Measurements from ENCODE around the gene CEP43.

The CEP43 gene

GRCh38 chr6:166996406-166996805 lies 2.8 kb upstream of the CEP43 start:
- no peak overlapping the region for H3K4me3 ChIP-seq (ENCODE audit: control insufficient read depth, low read depth, low read length)
- peak; percentile 31 for DNase-seq (ENCODE audit: low read depth)
- TF ChIP-seq CTCF (conservative IDR thresholded peaks at IDR 0.05; ENCODE audit: control insufficient read depth, insufficient read depth, low read depth, low read length), result no peak

- no peak for DNase-seq (ENCODE audit: low read depth)
- H3K4me3 ChIP-seq (ENCODE audit: control insufficient read depth, low read depth, low read length), result peak overlapping the region; percentile 80
- no peak for TF ChIP-seq CTCF (conservative IDR thresholded peaks at IDR 0.05; ENCODE audit: control insufficient read depth, insufficient read depth, low read depth, low read length)
These were observed 1.8 kb upstream of the CEP43 start for GRCh38 chr6:166997348-166997747.

GRCh38 chr6:166997768-166998255 lies 1.4 kb upstream of the CEP43 start:
- H3K4me3 ChIP-seq (ENCODE audit: control insufficient read depth, low read depth, low read length), result peak overlapping the region; percentile 80
- peak; percentile 75 for DNase-seq (ENCODE audit: low read depth)
- TF ChIP-seq CTCF (conservative IDR thresholded peaks at IDR 0.05; ENCODE audit: control insufficient read depth, insufficient read depth, low read depth, low read length), result peak; percentile 55

- no peak for TF ChIP-seq CTCF (conservative IDR thresholded peaks at IDR 0.05; ENCODE audit: control insufficient read depth, insufficient read depth, low read depth, low read length)
- DNase-seq (ENCODE audit: low read depth), result no peak
These were observed 697 bp upstream of the CEP43 start for GRCh38 chr6:166998256-166999144.

GRCh38 chr6:166999884-167000253 lies 672 bp downstream of the CEP43 start:
- TF ChIP-seq CTCF (conservative IDR thresholded peaks at IDR 0.05; ENCODE audit: control insufficient read depth, insufficient read depth, low read depth, low read length), result no peak
- peak overlapping the region; percentile 78 for H3K4me3 ChIP-seq (ENCODE audit: control insufficient read depth, low read depth, low read length)
- DNase-seq (ENCODE audit: low read depth), result no peak

More at GRCh38 chr6:166998256-166999144, 697 bp upstream of the CEP43 start:
- peak overlapping the region; percentile 80 for H3K4me3 ChIP-seq (ENCODE audit: control insufficient read depth, low read depth, low read length)

- H3K4me3 ChIP-seq (ENCODE audit: control insufficient read depth, low read depth, low read length), result no peak overlapping the region
- no peak for TF ChIP-seq CTCF (conservative IDR thresholded peaks at IDR 0.05; ENCODE audit: control insufficient read depth, insufficient read depth, low read depth, low read length)
- DNase-seq (ENCODE audit: low read depth), result no peak
These were observed 1.6 kb downstream of the CEP43 start for GRCh38 chr6:167000759-167001158.

Data from fibroblast of mammary gland (primary cell).